HG03039 (cell line): ENCODE data around the gene PKP1.

ENCODE experiments used
- ATAC-seq: cut with Tn5 transposase; IDR thresholded peaks from one replicate; pipeline ENCODE4 v1.9.1; 2021; ENCODE audit warnings: mild to moderate bottlenecking, moderate library complexity; ENCODE audit not compliant: unreplicated experiment

PKP1 gene

DNA sequence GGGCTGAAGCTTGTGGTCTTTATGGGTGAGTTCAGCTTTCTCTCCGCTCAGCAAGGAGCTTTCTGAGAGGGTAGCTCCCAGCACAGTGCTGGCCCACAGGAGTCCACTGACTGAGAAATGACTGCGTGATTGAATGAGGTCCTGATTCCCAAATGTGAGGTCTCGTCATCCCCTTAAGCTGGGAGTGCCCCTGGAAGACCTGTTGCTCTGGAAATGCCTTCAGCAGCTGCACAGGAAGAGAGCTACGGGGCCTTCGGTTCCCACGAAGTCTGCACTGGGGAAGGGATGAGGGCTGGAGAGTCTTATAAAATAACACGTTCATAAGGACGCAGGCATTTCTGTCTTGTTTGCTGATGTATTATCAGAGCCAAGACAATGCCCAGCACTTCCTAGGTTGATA, 80.2 kb downstream of the PKP1 start:
- ATAC-seq = no peak

DNA sequence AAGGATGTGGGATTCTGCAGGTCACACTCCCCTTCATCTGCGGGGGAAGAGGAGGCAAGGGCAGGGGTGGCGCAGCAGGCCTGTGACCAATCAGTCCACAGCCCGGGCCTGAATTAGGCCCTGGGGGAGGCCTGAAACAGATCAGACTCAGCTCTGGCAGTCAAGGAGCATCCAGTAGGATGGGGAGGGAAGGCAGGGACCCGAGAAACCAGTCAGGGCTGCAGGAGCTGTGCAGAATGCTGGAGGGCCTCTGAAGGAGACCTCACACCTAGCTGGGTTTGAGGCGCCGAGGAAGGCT, 81.5 kb downstream of the PKP1 start:
- no peak for ATAC-seq

GRCh38 chr1:201365251-201365650, 81.9 kb downstream of the PKP1 start:
- ATAC-seq = no peak

GRCh38 chr1:201366696-201367095, 83.4 kb downstream of the PKP1 start:
- ATAC-seq = no peak

DNA sequence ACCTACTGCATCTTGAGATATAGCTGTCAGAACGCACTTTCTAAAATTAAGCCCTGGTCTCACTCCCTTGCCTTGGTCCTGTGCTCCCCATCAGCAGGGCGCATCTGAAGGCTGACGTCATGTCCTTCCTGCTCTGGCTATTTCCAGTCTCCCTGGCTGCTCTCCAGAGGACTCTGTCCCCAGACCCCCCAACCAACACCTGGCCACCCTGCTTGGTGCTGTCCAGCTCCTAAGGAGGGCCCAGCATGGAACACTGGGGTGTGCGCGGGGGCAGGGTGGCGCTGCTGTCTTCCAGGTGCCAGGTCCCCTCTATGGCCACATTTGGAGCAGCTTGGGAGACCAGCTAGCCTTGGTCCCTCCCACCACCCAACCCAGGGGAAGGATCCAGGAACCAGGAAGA, 85.9 kb downstream of the PKP1 start:
- ATAC-seq = no peak

- no peak for ATAC-seq
These were observed 87.2 kb downstream of the PKP1 start for GRCh38 chr1:201370500-201370899.

GRCh38 chr1:201371276-201371675, 88.0 kb downstream of the PKP1 start:
- no peak for ATAC-seq

- no peak for ATAC-seq
These were observed 88.5 kb downstream of the PKP1 start for GRCh38 chr1:201371792-201372191.

GRCh38 chr1:201374364-201374763, 91.1 kb downstream of the PKP1 start:
- no peak for ATAC-seq

DNA sequence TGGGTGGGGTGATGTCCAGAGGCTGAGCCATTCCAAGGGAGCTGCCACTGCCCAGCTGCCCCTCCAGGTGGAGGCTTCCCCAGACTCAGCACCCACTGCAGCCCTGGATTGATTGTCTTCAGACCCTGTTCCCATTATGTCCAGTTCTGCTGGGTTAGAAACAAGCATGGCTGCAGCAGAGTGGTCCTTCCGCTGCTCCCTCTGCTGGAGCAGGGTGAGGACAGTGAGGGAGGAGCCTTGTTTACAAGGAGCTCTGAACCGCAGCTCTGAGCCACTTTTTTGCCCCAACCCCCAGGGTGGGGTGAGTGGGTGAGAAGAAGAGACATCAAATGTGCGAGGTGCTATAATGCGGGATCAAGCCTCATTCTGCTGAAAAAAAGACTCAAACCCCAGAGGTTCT, 91.9 kb downstream of the PKP1 start:
- ATAC-seq = no peak

DNA sequence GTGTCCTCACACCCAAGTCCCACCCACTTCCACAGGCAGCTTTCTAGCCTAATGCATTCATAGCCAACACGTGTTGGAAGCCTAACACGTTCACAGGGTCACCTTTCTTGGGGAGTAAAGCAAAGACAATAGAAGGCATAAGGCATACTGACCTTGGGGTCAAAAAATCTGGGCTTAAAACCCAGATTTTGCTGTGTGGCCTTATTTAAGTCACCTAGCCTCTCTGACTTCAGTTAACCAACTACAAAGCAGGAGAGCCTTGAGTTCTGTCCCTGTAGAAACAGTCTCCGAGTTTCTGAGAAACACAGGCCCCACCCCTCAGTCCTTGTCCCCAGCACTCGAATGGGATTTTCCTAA, 92.8 kb downstream of the PKP1 start:
- ATAC-seq = no peak

DNA sequence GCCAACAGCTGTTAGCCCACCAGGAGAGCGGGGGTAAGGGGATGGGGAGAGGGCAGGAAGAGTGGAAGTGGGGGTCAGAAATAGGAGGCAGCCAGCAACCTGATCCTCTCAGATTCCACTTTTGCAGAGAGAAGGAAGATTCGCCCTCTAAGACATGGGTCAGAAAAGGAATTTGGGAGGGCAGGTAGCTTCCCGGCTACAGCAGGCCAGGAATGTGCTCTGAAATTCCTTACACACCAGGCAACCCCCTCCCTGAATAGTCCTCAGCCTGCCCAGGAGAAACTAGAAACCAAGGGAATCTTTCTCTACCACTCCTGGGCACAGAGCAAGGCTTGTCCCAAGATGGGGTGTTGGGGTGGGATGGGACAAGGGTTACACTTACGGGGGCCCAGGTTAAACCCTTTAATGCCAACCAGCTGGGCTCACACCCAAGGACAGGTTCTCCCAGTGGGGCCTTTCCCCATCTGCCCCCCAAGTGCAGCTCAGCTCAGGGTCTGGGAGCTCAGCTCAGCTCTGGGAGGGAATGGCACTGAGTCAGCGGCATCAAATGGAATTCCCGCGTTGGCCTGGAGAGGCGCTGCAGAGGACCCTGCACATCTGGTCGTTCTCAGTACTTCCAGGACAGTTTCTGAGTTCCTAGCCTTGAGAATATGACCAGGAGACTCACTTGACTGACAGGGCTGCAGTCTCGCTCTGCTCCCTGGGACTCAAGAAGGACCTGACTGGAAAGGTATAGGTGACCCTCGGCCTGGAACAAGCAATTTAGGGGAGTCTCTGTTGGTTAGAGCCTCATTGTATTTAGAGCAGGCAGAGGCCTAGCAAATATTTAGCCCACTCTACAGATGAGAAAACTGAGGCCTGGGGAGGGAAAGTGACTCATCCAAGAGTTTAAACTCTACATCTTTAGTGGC, 93.4 kb downstream of the PKP1 start:
- no peak for ATAC-seq

DNA sequence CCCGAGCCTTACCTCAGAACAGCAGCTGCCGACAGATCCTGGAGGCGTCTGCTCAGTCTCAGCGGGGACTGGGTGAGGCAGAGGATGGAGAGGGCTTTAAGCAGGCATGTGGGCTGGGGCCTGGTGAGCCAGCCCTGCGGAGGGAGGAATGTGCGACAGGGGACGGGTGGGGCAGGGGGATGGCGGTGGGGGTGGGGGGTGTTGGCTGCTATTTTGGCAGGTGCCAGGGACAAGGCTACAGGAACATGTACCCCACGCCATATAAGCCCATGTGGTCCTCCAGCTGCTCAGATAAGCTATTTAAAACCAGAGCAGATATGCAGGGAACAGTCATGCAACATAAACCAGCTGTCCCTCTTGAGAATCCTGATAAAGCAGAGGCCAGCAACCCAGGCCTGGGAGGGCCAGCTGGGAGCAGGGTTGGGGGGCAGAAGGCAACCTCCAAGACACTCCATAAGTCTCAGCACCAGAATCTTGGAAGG, 94.3 kb downstream of the PKP1 start, which contains the start of gene TNNT2:
TSS of gene TNNT2 (minus strand) at position 70 of the 482 bp plus-strand sequence. CDS start 4,426 bp downstream, outside the sequence.
- ATAC-seq = no peak

- ATAC-seq = no peak
These were observed 95.5 kb downstream of the PKP1 start for GRCh38 chr1:201378804-201379203.

DNA sequence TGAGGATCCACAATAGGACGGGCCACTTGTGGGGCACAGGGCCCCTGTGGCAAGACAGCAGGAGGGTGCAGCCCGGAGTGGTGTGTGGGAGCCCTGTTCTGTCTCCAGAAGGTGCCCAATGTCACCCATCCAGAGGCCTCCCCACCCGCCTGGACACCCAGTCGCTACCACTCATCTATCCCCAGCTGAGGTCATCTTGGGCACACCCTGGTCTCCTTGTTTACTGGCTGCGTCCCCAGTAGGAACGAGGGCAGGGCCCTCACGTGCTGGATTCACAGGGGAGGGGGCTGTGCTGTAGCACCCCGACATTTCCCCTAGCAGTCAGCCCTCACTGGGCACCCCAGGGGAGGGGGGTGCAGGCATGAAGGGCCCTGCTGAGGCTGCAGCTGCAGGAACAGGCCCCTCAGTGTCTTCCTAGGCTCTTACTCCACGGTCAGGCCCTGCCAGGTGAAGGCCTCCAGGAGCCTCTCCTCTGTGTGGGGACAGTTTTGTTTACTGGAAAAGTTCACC, 96.5 kb downstream of the PKP1 start:
- no peak for ATAC-seq

GRCh38 chr1:201381130-201381529, 97.8 kb downstream of the PKP1 start:
- no peak for ATAC-seq
